GM12891 (cell line): ENCODE results near the gene ADAMTS3.

ENCODE experiments used
- POLR2A ChIP-seq: IDR thresholded peaks from 2 replicates; pipeline ENCODE4 v1.6.1; 2011; ENCODE audit warnings: low read depth, low read length, control low read depth
- POLR2AphosphoS5 ChIP-seq: IDR thresholded peaks from 2 replicates; pipeline ENCODE4 v1.6.1; 2011; ENCODE audit warnings: low read depth, low read length, control low read depth
- TAF1 ChIP-seq: IDR thresholded peaks from 2 replicates; pipeline ENCODE4 v1.6.1; 2011; ENCODE audit warnings: low read depth, low read length, control low read depth

DNA sequence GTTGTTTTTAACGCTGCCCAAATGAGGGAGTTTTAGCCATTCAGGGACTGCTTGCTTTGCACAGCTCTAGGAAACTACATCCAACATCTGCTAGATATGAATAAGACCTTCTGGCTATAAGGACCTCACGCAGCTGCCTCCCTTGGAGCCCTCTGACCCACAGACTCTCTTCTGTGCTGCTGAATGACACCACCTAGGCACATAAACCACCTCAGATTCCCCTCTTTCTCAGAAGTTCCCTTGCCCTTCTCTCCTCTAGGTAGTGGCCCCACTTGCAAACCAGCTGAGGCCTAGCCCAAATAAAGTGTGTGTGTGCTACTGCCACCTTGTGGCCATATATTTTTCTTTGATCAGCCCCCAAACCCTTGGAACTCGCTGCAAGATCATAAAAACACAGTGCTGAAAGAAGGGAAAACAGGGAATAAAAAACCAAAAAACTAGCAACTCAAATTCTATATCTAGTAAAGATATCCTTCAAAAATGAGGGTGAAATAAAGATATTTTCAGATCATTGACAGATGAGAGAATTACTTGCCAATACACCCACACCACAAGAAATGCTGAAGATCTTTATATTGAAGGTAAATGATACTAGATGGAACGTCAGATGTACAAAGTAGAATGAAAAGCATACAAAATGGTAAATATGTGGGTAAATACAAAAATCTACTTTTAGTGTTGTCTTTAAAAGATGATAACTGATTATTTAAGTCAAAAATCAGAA, 265.9 kb downstream of the ADAMTS3 start:
- TF ChIP-seq POLR2A: no peak
- no peak for TF ChIP-seq POLR2AphosphoS5
- TF ChIP-seq TAF1: no peak
